Stomach (tissue), 4 donors: ENCODE measurements around the gene NPFF.

Experiments
- CTCF ChIP-seq, 7 experiments: fragments of 450-650 bp in 4 of 7; fragments of 200-600 bp in 3 of 7; sonication (generic) in 3 of 7; IDR thresholded peaks; one replicate each; pipeline ENCODE4 v1.5.1; 2016 to 2019; ENCODE audit warnings: antibody characterized with exemption in 7 of 7, control low read depth in 2 of 7, mild to moderate bottlenecking in 1 of 7
- POLR2A ChIP-seq, 4 donors: fragments of 450-650 bp; IDR thresholded peaks; one replicate each; pipeline ENCODE4 v1.6.1; 2016; ENCODE audit warnings: antibody characterized with exemption in 4 of 4, control low read depth in 2 of 4, mild to moderate bottlenecking in 1 of 4, moderate library complexity in 1 of 4
- POLR2AphosphoS5 ChIP-seq, 3 donors: sonication (generic); formaldehyde crosslinking; IDR thresholded peaks; one replicate each; pipeline ENCODE4 v1.6.1; 2016; ENCODE audit warnings: antibody characterized with exemption in 3 of 3

GRCh38 chr12:53551889-53552291 lies 44.6 kb upstream of the NPFF start:
- no peak for TF ChIP-seq POLR2AphosphoS5 (IDR thresholded peaks at IDR 0.05)
- no peak for TF ChIP-seq CTCF (IDR thresholded peaks at IDR 0.05)
- TF ChIP-seq POLR2A (IDR thresholded peaks at IDR 0.05) = no peak
